ENCODE measurements around the gene TBC1D19. TPM values are rescaled to one million over a fixed set of nuclear protein-coding genes. Genes with fewer than 3 reads are reported as not detected.

TBC1D19 gene
- total RNA-seq, 4 donors from 2014 or later: 9.5 to 24.9 (median 11.2) TPM

DNA sequence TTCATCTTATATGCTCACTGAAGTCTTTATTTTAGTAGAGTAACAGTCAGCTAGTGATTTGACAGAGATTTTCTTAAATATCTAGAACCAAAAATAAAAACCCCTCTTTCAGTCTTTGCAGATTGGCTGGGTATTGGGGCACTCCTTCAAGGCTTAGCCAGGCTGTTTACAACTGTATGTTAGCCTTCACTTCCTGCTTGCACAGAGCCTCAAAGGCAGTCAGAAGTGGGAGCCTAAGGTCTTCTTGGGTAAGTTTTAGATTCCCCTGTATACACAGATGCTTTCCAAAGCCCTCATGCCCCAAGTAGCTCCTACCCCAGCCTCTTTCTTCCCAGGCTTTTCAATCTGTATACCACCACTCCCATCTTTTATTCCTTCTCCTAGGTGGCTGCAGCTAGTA, 140.7 kb downstream of the TBC1D19 start:
- Histone ChIP-seq H3K9me3 (no peaks in the 10 kb centered on the region), H3K27ac (replicated peaks in 1 of 4) (no peak overlapping the region), H3K4me3 (no peak overlapping the region), H3K27me3 (no peaks in the 10 kb centered on the region), H3K4me1 (no peaks in the 10 kb centered on the region), H3K36me3 (peaks cover 0 to 6% (median 0%) of the 10 kb centered on the region in 4 donors)
- intact Hi-C loops (cut with DNase I): no loop called here
- TF ChIP-seq POLR2AphosphoS5 (IDR thresholded peaks at IDR 0.05) (no peak), EP300 (IDR thresholded peaks at IDR 0.05) (no peak), POLR2A (IDR thresholded peaks at IDR 0.05; ENCODE audit: low read depth) (no peak)
- TF ChIP-seq, protein P1, sequence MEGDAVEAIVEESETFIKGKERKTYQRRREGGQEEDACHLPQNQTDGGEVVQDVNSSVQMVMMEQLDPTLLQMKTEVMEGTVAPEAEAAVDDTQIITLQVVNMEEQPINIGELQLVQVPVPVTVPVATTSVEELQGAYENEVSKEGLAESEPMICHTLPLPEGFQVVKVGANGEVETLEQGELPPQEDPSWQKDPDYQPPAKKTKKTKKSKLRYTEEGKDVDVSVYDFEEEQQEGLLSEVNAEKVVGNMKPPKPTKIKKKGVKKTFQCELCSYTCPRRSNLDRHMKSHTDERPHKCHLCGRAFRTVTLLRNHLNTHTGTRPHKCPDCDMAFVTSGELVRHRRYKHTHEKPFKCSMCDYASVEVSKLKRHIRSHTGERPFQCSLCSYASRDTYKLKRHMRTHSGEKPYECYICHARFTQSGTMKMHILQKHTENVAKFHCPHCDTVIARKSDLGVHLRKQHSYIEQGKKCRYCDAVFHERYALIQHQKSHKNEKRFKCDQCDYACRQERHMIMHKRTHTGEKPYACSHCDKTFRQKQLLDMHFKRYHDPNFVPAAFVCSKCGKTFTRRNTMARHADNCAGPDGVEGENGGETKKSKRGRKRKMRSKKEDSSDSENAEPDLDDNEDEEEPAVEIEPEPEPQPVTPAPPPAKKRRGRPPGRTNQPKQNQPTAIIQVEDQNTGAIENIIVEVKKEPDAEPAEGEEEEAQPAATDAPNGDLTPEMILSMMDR (IDR thresholded peaks at IDR 0.05): no peak
- no peak for DNase-seq (ENCODE audit: extremely low spot score)

DNA sequence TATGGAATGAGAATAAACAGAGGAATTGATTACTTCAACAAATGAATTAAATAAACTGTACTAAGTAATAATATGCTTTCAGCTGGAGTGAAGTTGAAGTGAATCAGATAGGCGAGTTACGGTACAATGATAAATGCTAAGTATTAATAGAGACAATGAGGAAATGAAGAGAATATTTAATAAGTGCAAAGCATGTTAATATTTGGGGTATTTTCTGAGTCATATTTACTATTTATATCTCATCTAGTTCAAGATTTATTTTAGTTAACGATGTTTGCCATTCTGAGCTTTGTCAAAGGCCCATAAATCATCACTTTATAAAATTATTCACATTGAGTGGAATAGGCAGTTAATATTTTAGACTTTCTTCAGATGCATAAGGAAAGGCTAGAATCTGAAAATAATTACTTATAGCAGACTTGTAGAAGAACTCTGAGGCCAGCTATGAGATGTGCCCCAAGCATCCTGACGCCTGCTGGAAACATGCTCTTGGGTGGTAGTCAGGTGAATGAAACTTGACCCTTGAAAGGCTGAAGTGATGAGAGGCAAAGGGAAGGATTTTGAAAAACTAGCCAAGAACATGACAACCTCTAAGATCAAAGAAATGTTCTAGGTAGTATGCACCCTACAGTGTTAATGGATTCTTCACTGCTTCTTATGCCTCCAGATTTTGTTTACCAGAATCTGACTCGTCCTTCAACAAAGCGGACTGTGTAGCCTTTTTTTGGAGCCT, 142.9 kb downstream of the TBC1D19 start:
- Histone ChIP-seq H3K27ac (replicated peaks in 1 of 4) (no peak overlapping the region), H3K27me3 (no peaks in the 10 kb centered on the region), H3K4me1 (no peaks in the 10 kb centered on the region), H3K9me3 (no peaks in the 10 kb centered on the region), H3K36me3 (peaks cover 0 to 10% (median 0%) of the 10 kb centered on the region in 4 donors), H3K4me3 (no peak overlapping the region)
- intact Hi-C loops (cut with DNase I): no loop called here
- TF ChIP-seq POLR2A (IDR thresholded peaks at IDR 0.05; ENCODE audit: low read depth) (no peak), EP300 (IDR thresholded peaks at IDR 0.05) (no peak), POLR2AphosphoS5 (IDR thresholded peaks at IDR 0.05) (no peak)
- TF ChIP-seq, protein P1 (IDR thresholded peaks at IDR 0.05): no peak
- WGBS: 86% methylated on average over 6 of the region's 6 CpGs
- no peak for DNase-seq (ENCODE audit: extremely low spot score)

DNA sequence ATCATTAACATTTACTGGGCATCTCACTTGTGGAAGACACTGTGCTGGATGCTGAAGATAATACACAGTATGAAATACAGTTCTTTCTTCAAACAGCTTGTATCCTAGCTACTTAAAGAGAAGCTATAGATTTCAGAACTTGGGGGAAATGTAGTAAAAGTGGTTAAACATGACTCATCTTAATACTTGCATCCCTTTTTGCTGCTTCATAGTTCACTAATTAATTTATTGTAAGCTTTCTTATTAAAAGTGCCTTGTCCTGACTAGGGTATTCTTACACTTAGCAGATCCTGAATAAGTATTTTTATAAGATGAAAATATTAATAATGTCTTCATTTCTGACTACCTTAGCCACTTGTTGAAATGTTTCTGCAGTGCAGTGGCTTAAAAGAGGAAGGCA, 144.0 kb downstream of the TBC1D19 start:
- H3K9me3 ChIP-seq: no peaks in the 10 kb centered on the region
- intact Hi-C loops (cut with DNase I): no loop called here
- no peaks in the 10 kb centered on the region for H3K27me3 ChIP-seq
- DNase-seq (ENCODE audit: extremely low spot score): no peak
- peaks cover 0 to 10% (median 0%) of the 10 kb centered on the region in 4 donors for H3K36me3 ChIP-seq
- H3K4me3 ChIP-seq: no peak overlapping the region
- TF ChIP-seq POLR2AphosphoS5 (IDR thresholded peaks at IDR 0.05): no peak
- no peaks in the 10 kb centered on the region for H3K4me1 ChIP-seq
- no peak overlapping the region for H3K27ac ChIP-seq (replicated peaks in 1 of 4)

DNA sequence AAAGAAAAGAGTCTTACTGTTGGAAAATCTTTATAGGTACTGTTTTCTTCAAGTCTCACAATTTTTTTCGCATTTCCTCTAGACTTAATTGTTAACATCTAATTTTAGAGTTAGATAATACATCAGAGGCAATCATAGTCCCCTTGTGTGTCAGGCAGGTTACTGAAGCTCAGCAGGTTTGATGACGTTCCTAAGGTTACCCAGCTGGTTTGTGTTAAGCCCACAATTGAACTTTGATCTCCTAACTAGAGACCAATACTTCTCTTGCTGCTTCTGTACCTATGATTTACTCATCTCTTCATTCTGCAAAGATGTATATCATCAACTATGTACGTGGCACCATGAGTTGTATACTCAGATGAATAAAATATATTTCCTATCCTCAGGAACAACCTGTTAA, 145.1 kb downstream of the TBC1D19 start:
- no peaks in the 10 kb centered on the region for H3K4me1 ChIP-seq
- no peak overlapping the region for H3K27ac ChIP-seq (replicated peaks in 1 of 4)
- H3K4me3 ChIP-seq: no peak overlapping the region
- H3K36me3 ChIP-seq: peaks cover 0 to 10% (median 0%) of the 10 kb centered on the region in 4 donors
- no peaks in the 10 kb centered on the region for H3K27me3 ChIP-seq
- no peak for DNase-seq (ENCODE audit: extremely low spot score)
- TF ChIP-seq, protein P1 (IDR thresholded peaks at IDR 0.05): no peak
- TF ChIP-seq EP300 (IDR thresholded peaks at IDR 0.05): no peak
- TF ChIP-seq POLR2A (IDR thresholded peaks at IDR 0.05; ENCODE audit: low read depth): no peak
- no peak for TF ChIP-seq POLR2AphosphoS5 (IDR thresholded peaks at IDR 0.05)
- WGBS: 93% methylated on average over 3 of the region's 3 CpGs
- intact Hi-C loops (cut with DNase I): no loop called here
- no peaks in the 10 kb centered on the region for H3K9me3 ChIP-seq

DNA sequence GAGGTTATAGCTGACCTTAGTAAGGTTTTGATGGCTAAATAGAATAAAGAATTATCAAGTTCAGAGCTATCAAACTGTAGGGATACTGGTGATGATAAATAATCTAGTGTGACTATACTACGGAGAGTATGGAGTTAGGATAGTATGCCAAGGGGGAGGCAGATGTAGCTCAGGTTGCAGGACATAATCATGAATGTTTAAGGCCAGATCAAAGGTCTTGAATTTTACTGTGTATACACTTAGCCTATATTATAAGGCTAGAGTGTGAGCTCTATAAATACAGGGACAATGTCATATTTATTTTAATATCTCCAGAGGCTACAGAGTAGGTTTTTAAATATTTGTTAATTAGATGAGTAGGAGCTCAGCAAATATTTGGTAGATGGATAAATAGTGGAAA, 145.7 kb downstream of the TBC1D19 start:
- no peak for DNase-seq (ENCODE audit: extremely low spot score)
- intact Hi-C loops (cut with DNase I): no loop called here
- peaks cover 0 to 10% (median 0%) of the 10 kb centered on the region in 4 donors for H3K36me3 ChIP-seq
- H3K27me3 ChIP-seq: no peaks in the 10 kb centered on the region
- no peak overlapping the region for H3K4me3 ChIP-seq
- TF ChIP-seq POLR2AphosphoS5 (IDR thresholded peaks at IDR 0.05) (no peak), EP300 (IDR thresholded peaks at IDR 0.05) (no peak), POLR2A (IDR thresholded peaks at IDR 0.05; ENCODE audit: low read depth) (no peak)
- TF ChIP-seq, protein P1 (IDR thresholded peaks at IDR 0.05): no peak
- no peak overlapping the region for H3K27ac ChIP-seq (replicated peaks in 1 of 4)
- H3K4me1 ChIP-seq: no peaks in the 10 kb centered on the region
- 0% methylated on average over 1 of the region's 1 CpG for WGBS
- no peaks in the 10 kb centered on the region for H3K9me3 ChIP-seq
